ENCODE data around the gene LRRC31.

DNA sequence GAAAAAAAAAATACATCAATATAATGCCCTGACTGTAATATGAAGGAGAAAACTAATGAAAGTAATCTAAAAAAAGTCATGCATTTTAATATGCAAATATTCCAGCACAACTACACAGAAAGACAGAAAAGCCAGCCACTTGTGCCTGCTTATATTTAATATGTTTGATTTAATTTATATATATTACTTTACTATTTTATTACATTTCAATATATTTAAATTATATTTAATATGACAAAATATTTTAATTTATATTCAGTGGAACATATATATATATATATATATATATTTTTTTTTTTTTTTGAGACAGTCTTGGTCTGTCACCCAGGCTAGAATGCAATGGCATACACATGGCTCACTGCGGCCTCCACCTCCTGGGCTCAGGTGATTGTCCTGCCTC lies 27.5 kb upstream of the LRRC31 start:
- TF ChIP-seq, protein P1, sequence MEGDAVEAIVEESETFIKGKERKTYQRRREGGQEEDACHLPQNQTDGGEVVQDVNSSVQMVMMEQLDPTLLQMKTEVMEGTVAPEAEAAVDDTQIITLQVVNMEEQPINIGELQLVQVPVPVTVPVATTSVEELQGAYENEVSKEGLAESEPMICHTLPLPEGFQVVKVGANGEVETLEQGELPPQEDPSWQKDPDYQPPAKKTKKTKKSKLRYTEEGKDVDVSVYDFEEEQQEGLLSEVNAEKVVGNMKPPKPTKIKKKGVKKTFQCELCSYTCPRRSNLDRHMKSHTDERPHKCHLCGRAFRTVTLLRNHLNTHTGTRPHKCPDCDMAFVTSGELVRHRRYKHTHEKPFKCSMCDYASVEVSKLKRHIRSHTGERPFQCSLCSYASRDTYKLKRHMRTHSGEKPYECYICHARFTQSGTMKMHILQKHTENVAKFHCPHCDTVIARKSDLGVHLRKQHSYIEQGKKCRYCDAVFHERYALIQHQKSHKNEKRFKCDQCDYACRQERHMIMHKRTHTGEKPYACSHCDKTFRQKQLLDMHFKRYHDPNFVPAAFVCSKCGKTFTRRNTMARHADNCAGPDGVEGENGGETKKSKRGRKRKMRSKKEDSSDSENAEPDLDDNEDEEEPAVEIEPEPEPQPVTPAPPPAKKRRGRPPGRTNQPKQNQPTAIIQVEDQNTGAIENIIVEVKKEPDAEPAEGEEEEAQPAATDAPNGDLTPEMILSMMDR (IDR thresholded peaks at IDR 0.05), result no peak
- no peak for TF ChIP-seq POLR2AphosphoS5 (IDR thresholded peaks at IDR 0.05)

All from esophagus muscularis mucosa (tissue), 3 donors.